Activated naive CD8-positive, alpha-beta T cell treated with anti-CD3 and anti-CD28 coated beads, Interleukin-2, amount 10 ng/mL, durations not matched to agents 7 days and 5 days (primary cell): ENCODE data around the gene ARHGAP23. TPM values are rescaled to one million over a fixed set of nuclear protein-coding genes. Genes with fewer than 3 reads are reported as not detected.

Experiments used
- ATAC-seq: fragments of 150-1000 bp; cut with Tn5 transposase; one replicate; pipeline ENCODE4 v1.10.0; 2021; ENCODE audit warnings: low read depth, moderate library complexity
- POLR2A ChIA-PET: fragments of 350-600 bp; sonication (Branson Sonifier 250); formaldehyde crosslinking; loops from one replicate; lab custom pipeline; 2021; ENCODE audit warnings: antibody characterized with exemption; lab: Charles Lee
- DNase-seq: peaks from one replicate; pipeline ENCODE4 v3.0.0; 2021
- H3K27ac Mint-ChIP-seq: one replicate; pipeline ENCODE4 v1.8.0; 2022; ENCODE audit warnings: mild to moderate bottlenecking, mixed read lengths
- H3K27me3 Mint-ChIP-seq: one replicate; pipeline ENCODE4 v1.8.0; 2022; ENCODE audit warnings: mild to moderate bottlenecking, moderate library complexity, mixed read lengths
- H3K36me3 Mint-ChIP-seq: one replicate; pipeline ENCODE4 v1.8.0; 2021; ENCODE audit warnings: mild to moderate bottlenecking, mixed read lengths
- H3K4me1 Mint-ChIP-seq: one replicate; pipeline ENCODE4 v1.8.0; 2021; ENCODE audit warnings: mixed read lengths
- H3K4me3 Mint-ChIP-seq: one replicate; pipeline ENCODE4 v1.8.0; 2022; ENCODE audit warnings: mild to moderate bottlenecking, moderate library complexity, mixed read lengths
- H3K9me3 Mint-ChIP-seq: one replicate; pipeline ENCODE4 v1.8.0; 2021; ENCODE audit warnings: mixed read lengths
- total RNA-seq, 2 experiments: library from RNA; stranded (reverse); gene quantifications; one replicate each; pipeline ENCODE4 v1.2.3, GENCODE V29; 2021

ARHGAP23 gene
- total RNA-seq, 2 experiments from 2014 or later: 0.11 to 0.25 TPM

GRCh38 chr17:38441429-38442061, 13.3 kb downstream of the ARHGAP23 start:
- peaks cover 3% of the 10 kb centered on the region for H3K4me1 Mint-ChIP-seq
- no peak for ATAC-seq

GRCh38 chr17:38442548-38442947, 14.3 kb downstream of the ARHGAP23 start:
- Mint-ChIP-seq H3K36me3 (no peaks in the 10 kb centered on the region), H3K4me3 (no peak overlapping the region), H3K4me1 (peaks cover 3% of the 10 kb centered on the region), H3K27ac (no peak overlapping the region), H3K27me3 (peaks cover 8% of the 10 kb centered on the region), H3K9me3 (no peaks in the 10 kb centered on the region)
- ATAC-seq (no peak), DNase-seq (no peak)
- POLR2A ChIA-PET: no interaction called here

More at GRCh38 chr17:38441429-38442061, 13.3 kb downstream of the ARHGAP23 start:
- H3K9me3 Mint-ChIP-seq: no peaks in the 10 kb centered on the region
- peaks cover 8% of the 10 kb centered on the region for H3K27me3 Mint-ChIP-seq
- no peak for DNase-seq
- no peaks in the 10 kb centered on the region for H3K36me3 Mint-ChIP-seq
- POLR2A ChIA-PET: no interaction called here
- H3K4me3 Mint-ChIP-seq: no peak overlapping the region
- no peak overlapping the region for H3K27ac Mint-ChIP-seq

GRCh38 chr17:38443356-38444031, 15.2 kb downstream of the ARHGAP23 start:
- Mint-ChIP-seq H3K36me3 (no peaks in the 10 kb centered on the region), H3K27ac (no peak overlapping the region), H3K9me3 (no peaks in the 10 kb centered on the region), H3K4me3 (no peak overlapping the region), H3K27me3 (peaks cover 7% of the 10 kb centered on the region), H3K4me1 (peaks cover 3% of the 10 kb centered on the region)
- POLR2A ChIA-PET: no interaction called here
- ATAC-seq: no peak
- no peak for DNase-seq

GRCh38 chr17:38444151-38444550, 15.9 kb downstream of the ARHGAP23 start:
- no peaks in the 10 kb centered on the region for H3K9me3 Mint-ChIP-seq
- POLR2A ChIA-PET: no interaction called here
- no peak overlapping the region for H3K27ac Mint-ChIP-seq
- H3K4me3 Mint-ChIP-seq: no peak overlapping the region
- peaks cover 3% of the 10 kb centered on the region for H3K4me1 Mint-ChIP-seq
- no peaks in the 10 kb centered on the region for H3K36me3 Mint-ChIP-seq
- peaks cover 7% of the 10 kb centered on the region for H3K27me3 Mint-ChIP-seq
- DNase-seq: peak; percentile 63
- peak; percentile 88 for ATAC-seq

- Mint-ChIP-seq H3K36me3 (no peaks in the 10 kb centered on the region), H3K4me1 (peaks cover 5% of the 10 kb centered on the region), H3K4me3 (no peak overlapping the region), H3K27ac (no peak overlapping the region), H3K27me3 (peaks cover 16% of the 10 kb centered on the region), H3K9me3 (no peaks in the 10 kb centered on the region)
- no peak for ATAC-seq
- no peak for DNase-seq
- POLR2A ChIA-PET: no interaction called here
Measured at GRCh38 chr17:38447502-38448085, 19.3 kb downstream of the ARHGAP23 start.

GRCh38 chr17:38448208-38448771, 20.0 kb downstream of the ARHGAP23 start:
- Mint-ChIP-seq H3K4me1 (peaks cover 8% of the 10 kb centered on the region), H3K27ac (no peak overlapping the region), H3K27me3 (peaks cover 20% of the 10 kb centered on the region), H3K4me3 (no peak overlapping the region), H3K36me3 (no peaks in the 10 kb centered on the region), H3K9me3 (no peaks in the 10 kb centered on the region)
- DNase-seq: no peak
- ATAC-seq: no peak
- POLR2A ChIA-PET: no interaction called here

- H3K27ac Mint-ChIP-seq: no peak overlapping the region
- peaks cover 24% of the 10 kb centered on the region for H3K27me3 Mint-ChIP-seq
- no peaks in the 10 kb centered on the region for H3K36me3 Mint-ChIP-seq
- POLR2A ChIA-PET: no interaction called here
- peaks cover 6% of the 10 kb centered on the region for H3K4me1 Mint-ChIP-seq
- no peak overlapping the region for H3K4me3 Mint-ChIP-seq
- DNase-seq (no peak), ATAC-seq (no peak)
- no peaks in the 10 kb centered on the region for H3K9me3 Mint-ChIP-seq
Measured at GRCh38 chr17:38449364-38449763, 21.1 kb downstream of the ARHGAP23 start.

GRCh38 chr17:38450557-38451029, 22.3 kb downstream of the ARHGAP23 start:
- Mint-ChIP-seq H3K4me3 (no peak overlapping the region), H3K4me1 (peaks cover 12% of the 10 kb centered on the region), H3K36me3 (no peaks in the 10 kb centered on the region), H3K27me3 (peaks cover 33% of the 10 kb centered on the region), H3K27ac (no peak overlapping the region), H3K9me3 (no peaks in the 10 kb centered on the region)
- POLR2A ChIA-PET: no interaction called here
- DNase-seq: no peak
- no peak for ATAC-seq

- Mint-ChIP-seq H3K27ac (no peak overlapping the region), H3K4me3 (no peak overlapping the region), H3K4me1 (peaks cover 12% of the 10 kb centered on the region), H3K27me3 (peaks cover 33% of the 10 kb centered on the region), H3K36me3 (no peaks in the 10 kb centered on the region), H3K9me3 (no peaks in the 10 kb centered on the region)
- DNase-seq: no peak
- POLR2A ChIA-PET: no interaction called here
- ATAC-seq: no peak
Measured at GRCh38 chr17:38451030-38451839, 23.0 kb downstream of the ARHGAP23 start.

- Mint-ChIP-seq H3K27me3 (peaks cover 37% of the 10 kb centered on the region), H3K4me1 (peaks cover 12% of the 10 kb centered on the region), H3K4me3 (no peak overlapping the region), H3K27ac (no peak overlapping the region), H3K9me3 (no peaks in the 10 kb centered on the region), H3K36me3 (no peaks in the 10 kb centered on the region)
- ATAC-seq: no peak
- no peak for DNase-seq
- POLR2A ChIA-PET: no interaction called here
Measured at GRCh38 chr17:38451840-38452529, 23.7 kb downstream of the ARHGAP23 start.

- peak overlapping the region; percentile 62 for H3K4me3 Mint-ChIP-seq
- ATAC-seq: no peak
- H3K27ac Mint-ChIP-seq: no peak overlapping the region
- POLR2A ChIA-PET: no interaction called here
- H3K36me3 Mint-ChIP-seq: no peaks in the 10 kb centered on the region
- H3K27me3 Mint-ChIP-seq: peaks cover 39% of the 10 kb centered on the region
- no peak for DNase-seq
- H3K9me3 Mint-ChIP-seq: no peaks in the 10 kb centered on the region
- H3K4me1 Mint-ChIP-seq: peaks cover 12% of the 10 kb centered on the region
Measured at GRCh38 chr17:38452719-38453118, 24.5 kb downstream of the ARHGAP23 start.

- Mint-ChIP-seq H3K27me3 (peaks cover 38% of the 10 kb centered on the region), H3K4me3 (no peak overlapping the region), H3K4me1 (peaks cover 12% of the 10 kb centered on the region), H3K9me3 (no peaks in the 10 kb centered on the region), H3K36me3 (no peaks in the 10 kb centered on the region), H3K27ac (no peak overlapping the region)
- DNase-seq: no peak
- POLR2A ChIA-PET: no interaction called here
- no peak for ATAC-seq
Measured at GRCh38 chr17:38453951-38454421, 25.7 kb downstream of the ARHGAP23 start.
